GM18951 (cell line): ENCODE measurements around the gene MYLK3.

Source experiments
- POLR2A ChIP-seq: IDR thresholded peaks from 4 replicates; pipeline ENCODE4 v1.6.1; 2011; ENCODE audit warnings: mild to moderate bottlenecking; ENCODE audit not compliant: insufficient read length, insufficient read depth; ENCODE audit errors: extremely low read depth
- in situ Hi-C: fragments of 300-500 bp; cut with MboI; formaldehyde crosslinking; loops from one replicate; pipeline ENCODE4 v1.12.0; 2022; ENCODE audit warnings: low sequenced_read_pairs, mixed read lengths, inconsistent platforms; ENCODE audit not compliant: unreplicated experiment

The MYLK3 gene

DNA sequence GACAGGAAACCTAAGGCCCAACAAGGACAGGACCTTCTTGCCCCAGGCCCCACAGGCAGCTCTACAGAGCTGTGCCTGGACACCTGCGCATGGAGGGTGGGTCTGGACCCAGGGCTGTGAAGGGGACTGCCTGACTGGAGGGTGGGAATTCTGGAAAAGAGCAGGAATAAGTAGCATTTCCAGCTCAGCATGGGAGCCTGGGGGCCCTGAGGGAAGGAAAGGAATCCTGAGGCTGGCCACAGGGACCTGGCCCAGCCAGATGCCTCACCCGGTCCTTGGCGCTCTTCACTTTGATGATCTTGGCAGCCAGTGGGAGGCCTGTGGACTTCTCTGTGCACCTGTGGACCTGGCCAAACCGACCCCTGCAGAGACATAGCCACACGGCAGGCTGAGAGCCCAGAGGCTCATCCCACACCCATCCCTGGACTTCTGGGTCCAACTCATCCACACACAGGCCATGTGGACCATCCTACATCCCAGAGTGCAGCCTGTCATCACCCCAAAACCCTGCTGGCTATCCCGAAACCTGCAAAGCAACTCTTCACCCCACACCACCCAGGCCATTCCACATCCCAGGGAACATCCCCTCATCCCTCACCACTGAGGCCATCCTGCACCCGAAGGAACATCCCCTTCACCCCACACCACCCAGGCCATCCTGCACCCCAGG is 18.7 kb downstream of the MYLK3 start:
- in situ Hi-C loops, result no loop called here

GRCh38 chr16:46728806-46729205 is 19.3 kb downstream of the MYLK3 start:
- in situ Hi-C loops, result no loop called here
- no peak for TF ChIP-seq POLR2A

More for the DNA sequence above, 18.7 kb downstream of the MYLK3 start:
- TF ChIP-seq POLR2A, result no peak

- in situ Hi-C loops, result no loop called here
- no peak for TF ChIP-seq POLR2A
These were observed 20.5 kb downstream of the MYLK3 start for GRCh38 chr16:46727630-46728029.

GRCh38 chr16:46727184-46727583 is 21.0 kb downstream of the MYLK3 start:
- in situ Hi-C loops, result no loop called here
- no peak for TF ChIP-seq POLR2A

DNA sequence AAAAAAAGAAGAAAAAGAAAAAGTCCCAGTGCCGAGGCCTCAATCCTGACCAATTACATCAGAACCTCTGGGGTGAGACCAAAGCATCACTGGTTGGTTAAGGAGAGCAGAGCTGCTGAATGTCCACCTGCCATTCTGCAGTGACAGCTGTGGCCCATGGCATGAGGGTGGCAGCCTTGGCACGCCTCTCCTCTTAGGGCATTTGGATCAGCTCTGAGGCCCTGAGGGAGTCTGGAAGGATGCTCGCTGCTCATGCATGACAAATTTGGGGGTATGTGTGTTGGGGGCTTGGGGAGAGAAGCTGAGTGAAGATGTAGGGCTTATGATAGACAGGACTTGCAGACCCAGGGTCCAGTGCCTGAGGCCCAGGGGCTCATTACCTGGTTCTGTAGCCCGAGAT is 26.3 kb downstream of the MYLK3 start:
- in situ Hi-C loops, result no loop called here
- no peak for TF ChIP-seq POLR2A

DNA sequence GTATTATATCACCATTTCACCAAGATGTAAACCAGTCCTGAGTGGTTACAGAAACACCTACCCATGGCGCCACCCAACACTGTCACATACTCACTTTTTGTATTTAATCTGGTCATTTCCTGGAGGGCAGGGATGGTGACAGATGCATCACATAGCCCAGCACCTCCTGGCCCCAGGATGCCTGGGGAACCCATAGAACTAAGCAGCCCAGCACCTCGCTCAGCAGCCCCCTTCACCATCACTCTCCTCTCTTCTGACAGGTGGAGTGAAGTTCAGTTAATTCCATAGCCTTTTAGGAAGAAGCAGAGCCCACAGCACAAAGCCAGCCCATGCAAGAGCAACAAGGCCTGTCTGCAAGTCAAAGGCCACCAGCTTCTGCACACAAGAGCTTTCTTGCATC is 27.5 kb downstream of the MYLK3 start:
- TF ChIP-seq POLR2A, result no peak
- in situ Hi-C loops, result no loop called here

DNA sequence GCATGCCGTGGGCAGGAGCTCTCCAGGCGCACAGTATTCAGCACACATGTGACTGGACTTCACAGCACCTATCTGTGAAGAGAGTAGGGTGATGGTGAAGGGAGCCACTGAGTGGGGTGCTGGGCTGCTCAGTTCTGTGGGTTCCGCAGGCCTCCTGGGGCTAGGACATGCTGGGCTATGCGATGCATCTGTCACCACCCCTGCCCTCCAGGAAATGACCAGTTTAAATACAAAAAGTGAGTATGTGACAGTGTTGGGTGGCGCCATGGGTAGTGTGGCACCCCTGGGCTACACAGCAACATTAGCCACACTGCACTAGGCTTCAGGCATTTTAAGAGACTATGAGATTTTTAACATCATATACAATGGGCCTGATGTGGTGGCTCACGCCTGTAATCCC is 28.6 kb downstream of the MYLK3 start:
- in situ Hi-C loops, result no loop called here
- no peak for TF ChIP-seq POLR2A

DNA sequence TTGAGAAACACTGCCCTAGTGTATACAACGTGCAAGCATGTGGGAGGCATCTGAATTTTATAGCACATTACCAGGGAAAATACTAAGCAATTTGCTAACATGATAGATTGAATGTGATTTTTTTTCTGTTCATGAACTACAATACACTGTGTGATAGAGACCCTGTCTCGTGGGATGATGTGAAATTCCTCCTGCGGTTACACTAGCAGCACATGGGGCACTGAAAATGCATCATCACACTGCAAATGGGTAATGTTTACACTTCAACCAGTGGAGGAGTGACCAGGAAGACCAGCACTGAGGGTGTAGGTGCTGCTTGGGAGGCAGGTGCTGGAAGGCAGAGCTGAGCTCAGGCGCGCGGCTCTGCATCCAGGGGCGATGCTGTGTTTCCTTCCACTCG is 29.9 kb downstream of the MYLK3 start:
- no peak for TF ChIP-seq POLR2A
- in situ Hi-C loops, result no loop called here

GRCh38 chr16:46717692-46718091 is 30.5 kb downstream of the MYLK3 start:
- TF ChIP-seq POLR2A, result no peak
- in situ Hi-C loops, result no loop called here

DNA sequence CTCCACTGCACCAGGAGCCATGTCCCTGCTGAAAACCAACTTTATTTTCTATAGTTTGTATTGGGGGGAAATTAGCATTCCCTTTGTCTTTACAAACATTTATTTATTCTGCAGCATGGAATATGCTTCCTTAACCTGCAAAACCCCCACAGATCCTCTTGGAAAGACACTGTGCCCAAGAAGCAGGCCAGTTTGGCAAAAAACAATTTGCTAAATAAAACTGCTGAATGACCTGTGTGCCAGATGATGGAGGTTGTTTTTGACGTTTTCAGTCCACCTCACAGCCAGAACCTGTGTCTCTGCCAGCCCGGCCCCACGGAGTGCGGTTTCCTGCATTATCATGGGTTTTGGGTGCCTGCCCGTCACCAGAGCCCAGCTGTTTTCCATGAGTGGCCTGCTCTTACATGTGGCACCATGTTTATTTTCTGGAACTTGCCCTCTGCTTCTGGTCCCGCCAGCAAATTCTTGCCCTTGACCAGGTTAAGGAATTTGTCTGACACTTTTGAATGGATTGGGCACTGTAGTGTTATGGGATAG is 32.3 kb downstream of the MYLK3 start:
- no peak for TF ChIP-seq POLR2A
- in situ Hi-C loops, result no loop called here

GRCh38 chr16:46714797-46715591 is 33.1 kb downstream of the MYLK3 start:
- no peak for TF ChIP-seq POLR2A
- in situ Hi-C loops, result no loop called here

DNA sequence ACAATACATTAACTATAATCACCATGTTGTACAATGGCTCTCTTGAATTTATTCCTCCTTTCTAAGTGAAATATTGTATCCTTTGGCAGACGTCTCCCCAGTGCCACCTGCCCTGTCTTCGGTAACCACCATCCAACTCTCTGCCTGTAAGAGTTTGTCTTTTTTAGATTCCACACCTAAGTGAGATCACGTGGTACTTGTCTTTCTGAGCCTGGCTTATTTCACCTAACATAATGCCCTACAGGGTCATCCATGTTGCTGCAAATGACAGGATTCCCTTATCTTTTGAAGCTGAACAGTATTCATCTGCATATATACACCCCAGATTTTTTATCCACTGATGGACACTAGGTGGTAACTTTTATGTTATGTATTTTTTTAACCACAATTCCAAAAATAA is 34.5 kb downstream of the MYLK3 start:
- in situ Hi-C loops, result no loop called here
- TF ChIP-seq POLR2A, result no peak

GRCh38 chr16:46712911-46713310 is 35.2 kb downstream of the MYLK3 start:
- no peak for TF ChIP-seq POLR2A
- in situ Hi-C loops, result no loop called here
